H1 (cell line): ENCODE measurements around the gene DCDC2. TPM values are rescaled to one million over a fixed set of nuclear protein-coding genes. Genes with fewer than 3 reads are reported as not detected.
A peak's percentile ranks its signal among the peaks of the same experiment; 100 is the strongest.

Source experiments
- CTCF ChIA-PET: fragments of 300-600 bp; sonication (Branson Sonifier 250); formaldehyde crosslinking; loops from one replicate; lab custom pipeline; 2021; ENCODE audit not compliant: partially characterized antibody; lab: Charles Lee
- POLR2A ChIA-PET: fragments of 300-600 bp; sonication (Branson Sonifier 250); formaldehyde crosslinking; loops from one replicate; lab custom pipeline; 2021; ENCODE audit warnings: inconsistent platforms; ENCODE audit not compliant: partially characterized antibody; lab: Charles Lee
- DNase-seq, 2 experiments: peaks; one replicate each; pipeline versions ENCODE4 v3.0.0 to v3.0.0-alpha.2; 2010 to 2022; ENCODE audit warnings: low spot score in 2 of 2, low read depth in 1 of 2, mixed read lengths in 1 of 2
- FAIRE-seq: peaks from 2 replicates; lab custom pipeline; 2011; peaks lifted over from hg19 to GRCh38; lab: Jason Lieb, UNC
- H2AFZ ChIP-seq: 2 replicates; pipeline ENCODE4 v1.8.1; 2012; ENCODE audit warnings: low read length, inconsistent platforms
- H2AK5ac ChIP-seq: 2 replicates; pipeline ENCODE4 v1.6.1; 2013; ENCODE audit warnings: low read depth, low read length
- H2BK120ac ChIP-seq: replicated peaks from 2 replicates; pipeline ENCODE3; 2013; ENCODE audit warnings: low read depth, low read length, inconsistent platforms
- H2BK12ac ChIP-seq: 2 replicates; pipeline ENCODE4 v1.6.1; 2013; ENCODE audit warnings: low read depth, low read length
- H2BK15ac ChIP-seq: 2 replicates; pipeline ENCODE4 v1.6.1; 2013; ENCODE audit warnings: low read length
- H2BK20ac ChIP-seq: 2 replicates; pipeline ENCODE4 v1.6.1; 2013; ENCODE audit warnings: low read length
- H2BK5ac ChIP-seq: 2 replicates; pipeline ENCODE4 v1.6.1; 2013; ENCODE audit warnings: low read depth, low read length
- H3K14ac ChIP-seq: 2 replicates; pipeline ENCODE4 v1.6.1; 2013; ENCODE audit warnings: inconsistent platforms; ENCODE audit not compliant: insufficient read length
- H3K18ac ChIP-seq: 2 replicates; pipeline ENCODE4 v1.6.1; 2013; ENCODE audit warnings: low read length; ENCODE audit errors: extremely low read depth
- H3K23ac ChIP-seq: 2 replicates; pipeline ENCODE4 v1.6.1; 2013; ENCODE audit warnings: inconsistent platforms; ENCODE audit not compliant: insufficient read length
- H3K23me2 ChIP-seq: 2 replicates; pipeline ENCODE4 v1.6.1; 2013; ENCODE audit warnings: low read depth, low read length
- H3K27ac ChIP-seq: 2 replicates; pipeline ENCODE4 v1.6.1; 2011; ENCODE audit warnings: low read depth, low read length, inconsistent platforms
- H3K27me3 ChIP-seq, 4 experiments: replicated peaks in 1 of 4; 1 replicate in 1 of 4; 2 replicates in 3 of 4; pipeline versions ENCODE4 v1.6.1 to v1.8.1; 2011 to 2013; ENCODE audit warnings: low read length in 3 of 4, mild to moderate bottlenecking in 3 of 4, inconsistent platforms in 2 of 4, mixed read lengths in 2 of 4, moderate library complexity in 1 of 4; ENCODE audit not compliant: control insufficient read depth in 3 of 4, insufficient read depth in 3 of 4; ENCODE audit errors: extremely low read depth in 1 of 4
- H3K36me3 ChIP-seq, 4 experiments: 2 replicates each; pipeline versions ENCODE4 v1.6.1 to v1.8.1; 2011 to 2013; ENCODE audit warnings: mild to moderate bottlenecking in 4 of 4, low read length in 3 of 4, moderate library complexity in 2 of 4, control low read depth in 1 of 4, inconsistent platforms in 1 of 4; ENCODE audit not compliant: insufficient read depth in 4 of 4, control insufficient read depth in 2 of 4
- H3K4ac ChIP-seq: replicated peaks from 2 replicates; pipeline ENCODE3; 2013; ENCODE audit warnings: low read length, low read depth, mixed read lengths, inconsistent platforms; ENCODE audit not compliant: insufficient read length
- H3K4me1 ChIP-seq, 4 experiments: replicated peaks in 1 of 4; 1 replicate in 1 of 4; 2 replicates in 3 of 4; pipeline versions ENCODE4 v1.6.1 to v1.8.1; 2011 to 2013; ENCODE audit warnings: low read length in 3 of 4, inconsistent platforms in 2 of 4, mixed read lengths in 1 of 4; ENCODE audit not compliant: insufficient read depth in 4 of 4, control insufficient read depth in 3 of 4
- H3K4me2 ChIP-seq, 2 experiments: 2 replicates each; pipeline versions ENCODE4 v1.6.1 to v1.8.1; 2011 to 2013; ENCODE audit warnings: low read depth in 2 of 2, low read length in 2 of 2, control low read depth in 1 of 2, inconsistent platforms in 1 of 2, mild to moderate bottlenecking in 1 of 2; ENCODE audit not compliant: insufficient read depth in 1 of 2
- H3K4me3 ChIP-seq, 4 experiments: fragments of 200-600, 300-600 bp in 1 of 4; sonication (generic), shearing (Covaris generic), sonication (Bioruptor Twin) in 1 of 4; 2 replicates each; pipeline versions ENCODE4 v1.5.1 to v1.8.1; 2011 to 2016; ENCODE audit warnings: low read length in 4 of 4, low read depth in 3 of 4, control low read depth in 2 of 4, inconsistent platforms in 2 of 4, mild to moderate bottlenecking in 2 of 4, mixed read lengths in 1 of 4, moderate library complexity in 1 of 4; ENCODE audit not compliant: insufficient read depth in 2 of 4; ENCODE audit errors: extremely low read depth in 1 of 4
- H3K56ac ChIP-seq: replicated peaks from 2 replicates; pipeline ENCODE3; 2013; ENCODE audit warnings: low read depth, mild to moderate bottlenecking, mixed read lengths, low read length, inconsistent platforms; ENCODE audit not compliant: insufficient read length
- H3K79me1 ChIP-seq: 2 replicates; pipeline ENCODE4 v1.6.1; 2013; ENCODE audit warnings: low read depth, low read length, control low read depth
- H3K79me2 ChIP-seq, 2 experiments: 2 replicates each; pipeline versions ENCODE4 v1.6.1 to v1.8.1; 2012 to 2013; ENCODE audit warnings: low read length in 2 of 2, mild to moderate bottlenecking in 2 of 2, inconsistent platforms in 1 of 2; ENCODE audit not compliant: insufficient read depth in 2 of 2, control insufficient read depth in 1 of 2
- H3K9ac ChIP-seq, 4 experiments: replicated peaks in 1 of 4; 1 replicate in 1 of 4; 2 replicates in 3 of 4; pipeline versions ENCODE4 v1.6.1 to v1.8.1; 2011 to 2013; ENCODE audit warnings: low read depth in 3 of 4, low read length in 3 of 4, control low read depth in 2 of 4, mild to moderate bottlenecking in 2 of 4, moderate library complexity in 2 of 4, inconsistent platforms in 1 of 4; ENCODE audit errors: extremely low read depth in 1 of 4
- H3K9me3 ChIP-seq, 2 experiments: 2 replicates each; pipeline versions ENCODE4 v1.6.1 to v1.8.1; 2012 to 2013; ENCODE audit warnings: mild to moderate bottlenecking in 2 of 2, moderate library complexity in 2 of 2, control low read depth in 1 of 2, inconsistent platforms in 1 of 2, low read depth in 1 of 2, low read length in 1 of 2, mixed read lengths in 1 of 2; ENCODE audit not compliant: insufficient read depth in 2 of 2
- H4K20me1 ChIP-seq, 2 experiments: replicated peaks in 1 of 2; 2 replicates each; pipeline versions ENCODE3 to v1.8.1; 2011 to 2013; ENCODE audit warnings: inconsistent platforms in 2 of 2, low read length in 2 of 2, mild to moderate bottlenecking in 1 of 2; ENCODE audit not compliant: insufficient read depth in 2 of 2, control insufficient read depth in 1 of 2
- H4K5ac ChIP-seq: 2 replicates; pipeline ENCODE4 v1.6.1; 2013; ENCODE audit warnings: low read length, low read depth, mixed read lengths, inconsistent platforms; ENCODE audit not compliant: insufficient read length
- H4K8ac ChIP-seq: 2 replicates; pipeline ENCODE4 v1.8.0; 2013; ENCODE audit warnings: mild to moderate bottlenecking, moderate library complexity, low read length, inconsistent platforms; ENCODE audit not compliant: insufficient read depth; ENCODE audit errors: extremely low read depth
- H4K91ac ChIP-seq: replicated peaks from 2 replicates; pipeline ENCODE3; 2013; ENCODE audit warnings: low read length, mixed read lengths, inconsistent platforms; ENCODE audit not compliant: insufficient read length
- CTCF ChIP-seq, 3 experiments: IDR thresholded peaks; 1 replicate in 2 of 3; 2 replicates in 1 of 3; pipeline versions ENCODE4 v1.5.1 to v1.6.1; 2011; ENCODE audit warnings: low read length in 3 of 3, mild to moderate bottlenecking in 3 of 3, inconsistent platforms in 2 of 3, low read depth in 1 of 3, moderate library complexity in 1 of 3; ENCODE audit not compliant: insufficient read depth in 1 of 3; ENCODE audit errors: control extremely low read depth in 1 of 3
- POLR2A ChIP-seq, 2 experiments: IDR thresholded peaks; 1 replicate in 1 of 2; 2 replicates in 1 of 2; pipeline ENCODE4 v1.6.1; 2011; ENCODE audit warnings: low read depth in 2 of 2, low read length in 2 of 2, mild to moderate bottlenecking in 2 of 2; ENCODE audit errors: control extremely low read depth in 1 of 2
- RAD21 ChIP-seq, 2 experiments: IDR thresholded peaks in 1 of 2; conservative IDR thresholded peaks in 1 of 2; 2 replicates each; pipeline ENCODE4 v1.6.1; 2011; ENCODE audit warnings: low read depth in 2 of 2, low read length in 2 of 2, improper control_type of control experiment in 1 of 2, inconsistent platforms in 1 of 2, mild to moderate bottlenecking in 1 of 2, moderate library complexity in 1 of 2
- WGBS, 2 experiments: shearing (Covaris generic) in 1 of 2; methylation state at CpG; one replicate each; pipeline versions ENCODE4 v1.1.6 to v1.1.7; 2013 to 2015; ENCODE audit warnings: low lambda C conversion rate in 2 of 2, mixed read lengths in 2 of 2, inconsistent platforms in 1 of 2, low coverage in 1 of 2, missing lambda C conversion rate in 1 of 2; ENCODE audit not compliant: insufficient replicate concordance in 2 of 2, insufficient coverage in 1 of 2, insufficient read length in 1 of 2; ENCODE audit errors: extremely low coverage in 1 of 2, missing lambda C conversion rate in 1 of 2; 5-methylcytosine and 5-hydroxymethylcytosine counted together
- polyA plus RNA-seq, 7 experiments: library from polyadenylated mRNA; depleted of rRNA in 3 of 7; stranded (reverse) in 5 of 7; unstranded in 2 of 7; fragments of >200 nt in 5 of 7; fragments of 200-250 nt in 2 of 7; gene quantifications; 1 replicate in 5 of 7; 2 replicates in 1 of 7; 4 replicates in 1 of 7; pipeline versions ENCODE4 v1.2.1 to v1.2.3, GENCODE V29; 2011 to 2013; ENCODE audit warnings: missing spikeins in 2 of 7, mixed read lengths in 2 of 7
- total RNA-seq: library from RNA; stranded (reverse); fragmentation: NEBNext Ultra II Directional; extraction: Animal tissue kit (Norgen Biotek cat#: 25700); gene quantifications from 2 replicates; pipeline ENCODE4 v1.2.1, GENCODE V29; 2021

DCDC2 gene
- total and polyA plus RNA-seq, 2 of the 8 experiments (the other 6 are each of a cell fraction or from before 2014, with no cell fraction given): 0.03 to 0.15 TPM

GRCh38 chr6:24257282-24257681, 100.6 kb downstream of the DCDC2 start:
- Histone ChIP-seq H3K9ac (no peak overlapping the region), H2BK20ac (no peak overlapping the region), H4K5ac (no peak overlapping the region), H2BK120ac (no peak overlapping the region), H3K56ac (no peak overlapping the region), H2BK12ac (no peak overlapping the region), H3K23me2 (no peaks in the 10 kb centered on the region), H3K9me3 (peaks cover 0 to 7% of the 10 kb centered on the region in 2 experiments; a peak in 1 of 4 replicates), H3K79me1 (no peaks in the 10 kb centered on the region), H3K14ac (no peak overlapping the region), H2AK5ac (no peak overlapping the region), H3K79me2 (no peaks in the 10 kb centered on the region), H3K27me3 (no peaks in the 10 kb centered on the region)
- DNase-seq: no peak
- 85% methylated on average over 4 of the region's 4 CpGs; no CpG with 5 or more reads in 1 of the 2 experiments for WGBS, 2 experiments
- POLR2A ChIA-PET: no interaction called here
- peak; percentile 89 for FAIRE-seq
- TF ChIP-seq POLR2A (IDR thresholded peaks at IDR 0.05; ENCODE audit: control extremely low read depth in 1 of 2, low read depth in 2 of 2, low read length in 2 of 2): no peak
- peak in 2 of 3 experiments; percentile 60 to 65; a peak in 3 of 4 replicates for TF ChIP-seq CTCF (IDR thresholded peaks at IDR 0.05; ENCODE audit: control extremely low read depth in 1 of 3, insufficient read depth in 1 of 3, low read depth in 1 of 3, low read length in 3 of 3)
- peak; percentile 25 to 45 for TF ChIP-seq RAD21 (IDR thresholded peaks at IDR 0.05 in 1 of 2, conservative IDR thresholded peaks at IDR 0.05 in 1 of 2; ENCODE audit: low read depth in 2 of 2, low read length in 2 of 2)
- TF ChIP-seq, all 59 proteins: peak for 2
- no peak overlapping the region for H3K23ac ChIP-seq
- no peak overlapping the region for H3K27ac ChIP-seq
- H3K18ac ChIP-seq: no peak overlapping the region
- no peak overlapping the region for H2BK15ac ChIP-seq
- no peak overlapping the region for H3K4ac ChIP-seq
- no peak overlapping the region for H3K4me3 ChIP-seq
- H3K36me3 ChIP-seq: no peaks in the 10 kb centered on the region; a peak in 1 of 8 replicates
- no peak overlapping the region for H3K4me2 ChIP-seq
- CTCF ChIA-PET: interaction anchor here (0.6 to 3.3 kb wide), 26 partner anchors 10 to 1085 kb away, joined by 3 to 28 read pairs (median 4); partner anchors contain the start of gene DCDC2
- H2BK5ac ChIP-seq: no peak overlapping the region
- no peaks in the 10 kb centered on the region for H4K20me1 ChIP-seq
- H4K91ac ChIP-seq: no peak overlapping the region
- H4K8ac ChIP-seq: no peak overlapping the region
- peaks cover 0 to 9% (median 3%) of the 10 kb centered on the region in 4 experiments; a peak in 3 of 7 replicates for H3K4me1 ChIP-seq
- no peak overlapping the region for H2AFZ ChIP-seq
